ENCODE measurements around the gene WNT6.

DNA sequence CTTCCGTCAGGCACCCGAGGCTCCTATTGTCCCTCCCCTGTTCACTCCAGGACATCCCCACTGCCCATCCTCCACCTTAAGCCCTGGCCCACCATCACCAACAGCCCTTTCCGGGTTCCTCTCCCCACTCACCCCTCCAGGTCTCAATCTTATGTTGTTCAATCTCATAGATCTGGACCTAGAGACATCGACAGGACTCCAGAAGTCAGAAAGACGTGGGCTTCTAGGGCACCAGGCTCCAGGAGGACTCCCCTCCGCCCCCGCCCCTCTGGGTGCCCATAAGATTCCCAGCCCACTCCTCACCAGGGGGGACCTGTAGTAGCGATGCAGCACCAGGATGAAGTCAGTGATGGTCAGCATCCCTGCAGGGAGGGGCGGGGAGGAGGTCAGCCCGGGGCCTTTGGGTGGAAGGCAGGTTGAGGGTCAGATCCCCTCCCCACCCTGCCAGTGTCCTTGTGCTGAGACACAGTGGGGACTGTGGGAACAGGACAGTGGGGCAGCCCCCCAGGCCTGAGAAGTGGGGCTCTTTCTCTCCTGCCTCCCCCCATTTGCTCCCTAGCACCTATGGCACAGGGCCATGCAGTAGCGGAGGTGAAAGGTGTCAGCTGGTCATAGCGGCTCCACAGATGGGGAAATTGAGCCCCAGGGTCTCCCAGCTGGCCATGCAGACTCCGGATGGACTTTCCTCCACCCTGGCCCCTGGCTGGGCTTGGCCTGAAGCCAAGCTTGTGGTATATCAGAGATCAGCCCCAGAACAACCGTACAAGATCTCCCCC is 31.7 kb upstream of the WNT6 start:
- TF ChIP-seq, protein P1, sequence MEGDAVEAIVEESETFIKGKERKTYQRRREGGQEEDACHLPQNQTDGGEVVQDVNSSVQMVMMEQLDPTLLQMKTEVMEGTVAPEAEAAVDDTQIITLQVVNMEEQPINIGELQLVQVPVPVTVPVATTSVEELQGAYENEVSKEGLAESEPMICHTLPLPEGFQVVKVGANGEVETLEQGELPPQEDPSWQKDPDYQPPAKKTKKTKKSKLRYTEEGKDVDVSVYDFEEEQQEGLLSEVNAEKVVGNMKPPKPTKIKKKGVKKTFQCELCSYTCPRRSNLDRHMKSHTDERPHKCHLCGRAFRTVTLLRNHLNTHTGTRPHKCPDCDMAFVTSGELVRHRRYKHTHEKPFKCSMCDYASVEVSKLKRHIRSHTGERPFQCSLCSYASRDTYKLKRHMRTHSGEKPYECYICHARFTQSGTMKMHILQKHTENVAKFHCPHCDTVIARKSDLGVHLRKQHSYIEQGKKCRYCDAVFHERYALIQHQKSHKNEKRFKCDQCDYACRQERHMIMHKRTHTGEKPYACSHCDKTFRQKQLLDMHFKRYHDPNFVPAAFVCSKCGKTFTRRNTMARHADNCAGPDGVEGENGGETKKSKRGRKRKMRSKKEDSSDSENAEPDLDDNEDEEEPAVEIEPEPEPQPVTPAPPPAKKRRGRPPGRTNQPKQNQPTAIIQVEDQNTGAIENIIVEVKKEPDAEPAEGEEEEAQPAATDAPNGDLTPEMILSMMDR (IDR thresholded peaks at IDR 0.05; ENCODE audit: low read depth, low read length, poor library complexity, severe bottlenecking) = no peak
- no peak for TF ChIP-seq EZH2phosphoT487 (IDR thresholded peaks at IDR 0.05; ENCODE audit: borderline replicate concordance, low read length)

Data from DOHH2 (cell line).